ENCODE data around the gene KCNAB1. TPM values are rescaled to one million over a fixed set of nuclear protein-coding genes. Genes with fewer than 3 reads are reported as not detected.

The KCNAB1 gene
- total and polyA plus RNA-seq, 4 donors: 0.76 to 2.8 (median 1.0) TPM

- H3K9ac ChIP-seq (ENCODE audit: low read depth in 1 of 2, low read length in 2 of 2): no peak overlapping the region
- H3K27ac ChIP-seq (ENCODE audit: low read depth in 1 of 2, low read length in 2 of 2): no peak overlapping the region
- peaks cover 1 to 33% (median 19%) of the 10 kb centered on the region in 4 donors for H3K36me3 ChIP-seq (ENCODE audit: control insufficient read depth in 4 of 4, insufficient read depth in 3 of 4, low read depth in 1 of 4, low read length in 3 of 4)
- H3K27me3 ChIP-seq (ENCODE audit: control insufficient read depth in 4 of 4, insufficient read depth in 4 of 4, low read length in 3 of 4): no peaks in the 10 kb centered on the region
- 94% methylated on average over 4 of the region's 4 CpGs for WGBS
- H3K4me3 ChIP-seq (ENCODE audit: low read depth in 1 of 3, low read length in 3 of 3): no peak overlapping the region
- no peak for DNase-seq (ENCODE audit: low spot score)
- TF ChIP-seq JUND (IDR thresholded peaks at IDR 0.05): no peak
- no peak for TF ChIP-seq RAD21 (IDR thresholded peaks at IDR 0.05)
- no peak for TF ChIP-seq EGR1 (IDR thresholded peaks at IDR 0.05; ENCODE audit: low read depth in 2 of 2)
- TF ChIP-seq CTCF (IDR thresholded peaks at IDR 0.05; ENCODE audit: low read depth, low read length, missing input control): no peak
- TF ChIP-seq ATF3 (IDR thresholded peaks at IDR 0.05): no peak
- TF ChIP-seq GABPA (IDR thresholded peaks at IDR 0.05 in 1 of 2, conservative IDR thresholded peaks at IDR 0.05 in 1 of 2): no peak
- no peak for TF ChIP-seq NR2F2 (IDR thresholded peaks at IDR 0.05)
- TF ChIP-seq FOXA2 (IDR thresholded peaks at IDR 0.05): no peak
- no peak for TF ChIP-seq MAX (IDR thresholded peaks at IDR 0.05)
- no peak for TF ChIP-seq RXRA (IDR thresholded peaks at IDR 0.05)
- TF ChIP-seq ZBTB33 (IDR thresholded peaks at IDR 0.05): no peak
- no peak for TF ChIP-seq TAF1 (conservative IDR thresholded peaks at IDR 0.05)
- no peak for TF ChIP-seq YY1 (IDR thresholded peaks at IDR 0.05)
- no peak for TF ChIP-seq SP1 (IDR thresholded peaks at IDR 0.05)
- TF ChIP-seq REST (IDR thresholded peaks at IDR 0.05): no peak
- peaks cover 4 to 29% (median 12%) of the 10 kb centered on the region in 4 donors for H3K4me1 ChIP-seq (ENCODE audit: control insufficient read depth in 4 of 4, insufficient read depth in 4 of 4, low read length in 3 of 4)
- no peaks in the 10 kb centered on the region for H3K9me3 ChIP-seq (ENCODE audit: control insufficient read depth in 4 of 4, low read length in 3 of 4)
These were observed 431.4 kb downstream of the KCNAB1 start for GRCh38 chr3:156551746-156552145.

- WGBS: 90% methylated on average over 2 of the region's 2 CpGs
- Histone ChIP-seq H3K36me3 (ENCODE audit: control insufficient read depth in 4 of 4, insufficient read depth in 3 of 4, low read depth in 1 of 4, low read length in 3 of 4) (peaks cover 1 to 23% (median 14%) of the 10 kb centered on the region in 4 donors), H3K4me3 (ENCODE audit: low read depth in 1 of 3, low read length in 3 of 3) (peak overlapping the region in 1 of 3 donors; percentile 88), H3K9me3 (ENCODE audit: control insufficient read depth in 4 of 4, low read length in 3 of 4) (no peaks in the 10 kb centered on the region), H3K4me1 (ENCODE audit: control insufficient read depth in 4 of 4, insufficient read depth in 4 of 4, low read length in 3 of 4) (peaks cover 4 to 29% (median 11%) of the 10 kb centered on the region in 4 donors), H3K27me3 (ENCODE audit: control insufficient read depth in 4 of 4, insufficient read depth in 4 of 4, low read length in 3 of 4) (no peaks in the 10 kb centered on the region), H3K27ac (ENCODE audit: low read depth in 1 of 2, low read length in 2 of 2) (no peak overlapping the region), H3K9ac (ENCODE audit: low read depth in 1 of 2, low read length in 2 of 2) (no peak overlapping the region)
- DNase-seq (ENCODE audit: low spot score): no peak
- no peak for TF ChIP-seq FOXA1 (IDR thresholded peaks at IDR 0.05)
- TF ChIP-seq FOXA2 (IDR thresholded peaks at IDR 0.05): no peak
- no peak for TF ChIP-seq TAF1 (conservative IDR thresholded peaks at IDR 0.05)
- TF ChIP-seq NR2F2 (IDR thresholded peaks at IDR 0.05): no peak
- no peak for TF ChIP-seq GABPA (IDR thresholded peaks at IDR 0.05 in 1 of 2, conservative IDR thresholded peaks at IDR 0.05 in 1 of 2)
- no peak for TF ChIP-seq HNF4A (conservative IDR thresholded peaks at IDR 0.05)
- TF ChIP-seq JUND (IDR thresholded peaks at IDR 0.05): no peak
- TF ChIP-seq EGR1 (IDR thresholded peaks at IDR 0.05; ENCODE audit: low read depth in 2 of 2): no peak
- TF ChIP-seq RXRA (IDR thresholded peaks at IDR 0.05): no peak
- TF ChIP-seq YY1 (IDR thresholded peaks at IDR 0.05): no peak
- TF ChIP-seq ZBTB33 (IDR thresholded peaks at IDR 0.05): no peak
- no peak for TF ChIP-seq REST (IDR thresholded peaks at IDR 0.05)
These were observed 432.6 kb downstream of the KCNAB1 start for GRCh38 chr3:156552973-156553372.

Measured in liver (tissue), 9 donors.